Activated effector memory CD4-positive, alpha-beta T cell treated with Interleukin-2 at 50 U/mL for 16 hours (primary cell): ENCODE data around the gene IFT20.

Experiments
- DNase-seq: peaks from one replicate; pipeline ENCODE4 v3.0.0-alpha.2; 2020

Gene IFT20, protein sequence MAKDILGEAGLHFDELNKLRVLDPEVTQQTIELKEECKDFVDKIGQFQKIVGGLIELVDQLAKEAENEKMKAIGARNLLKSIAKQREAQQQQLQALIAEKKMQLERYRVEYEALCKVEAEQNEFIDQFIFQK

GRCh38 chr17:28335201-28335958 lies at the start of gene IFT20, which contains the start of gene TNFAIP1:
Gene IFT20 (minus strand): TSS chr17:28335472. CDS start chr17:28331985, 3,487 bp downstream.
Gene TNFAIP1 (plus strand): TSS chr17:28335761. CDS start chr17:28339522, 3,761 bp downstream.
- DNase-seq: peak; percentile 96

DNA sequence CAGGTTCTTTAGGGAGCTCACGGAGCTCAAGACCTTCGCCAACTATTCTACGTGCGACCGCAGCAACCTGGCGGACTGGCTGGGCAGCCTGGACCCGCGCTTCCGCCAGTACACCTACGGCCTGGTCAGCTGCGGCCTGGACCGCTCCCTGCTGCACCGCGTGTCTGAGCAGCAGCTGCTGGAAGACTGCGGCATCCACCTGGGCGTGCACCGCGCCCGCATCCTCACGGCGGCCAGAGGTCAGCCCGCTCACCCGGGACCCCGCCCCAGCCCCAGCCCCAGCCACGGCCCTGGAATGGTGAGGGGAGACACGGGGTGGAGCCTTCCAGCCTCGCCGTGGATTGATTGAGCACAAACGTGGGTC lies 49.7 kb upstream of the IFT20 start:
- no peak for DNase-seq

DNA sequence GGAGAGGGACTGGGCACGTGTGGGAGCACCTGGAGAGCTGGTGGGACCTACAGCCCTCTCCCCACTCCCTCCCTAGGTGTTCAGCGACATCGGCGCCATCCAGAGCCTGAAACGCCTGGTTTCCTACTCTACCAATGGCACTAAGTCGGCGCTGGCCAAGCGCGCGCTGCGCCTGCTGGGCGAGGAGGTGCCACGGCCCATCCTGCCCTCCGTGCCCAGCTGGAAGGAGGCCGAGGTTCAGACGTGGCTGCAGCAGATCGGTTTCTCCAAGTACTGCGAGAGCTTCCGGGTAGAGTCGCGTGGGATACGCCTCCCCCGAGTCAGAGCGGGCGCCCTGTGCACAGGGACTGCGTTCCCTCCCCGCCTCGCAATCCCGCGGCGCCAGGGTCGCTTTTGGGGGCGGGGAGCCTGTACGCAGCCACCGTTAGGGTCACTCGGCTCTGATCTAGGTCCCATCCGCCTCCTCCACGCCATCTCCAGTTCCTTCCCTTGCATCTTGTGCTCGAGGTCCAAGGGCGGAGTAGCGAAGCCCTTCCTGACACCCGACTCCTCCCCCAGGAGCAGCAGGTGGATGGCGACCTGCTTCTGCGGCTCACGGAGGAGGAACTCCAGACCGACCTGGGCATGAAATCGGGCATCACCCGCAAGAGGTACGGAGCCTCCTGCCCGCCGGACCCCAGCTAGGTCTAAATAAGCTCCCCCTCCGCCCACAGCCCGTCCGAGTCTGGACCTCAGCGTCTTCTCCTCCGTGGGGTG lies 49.2 kb upstream of the IFT20 start:
- peak; percentile 57 for DNase-seq

DNA sequence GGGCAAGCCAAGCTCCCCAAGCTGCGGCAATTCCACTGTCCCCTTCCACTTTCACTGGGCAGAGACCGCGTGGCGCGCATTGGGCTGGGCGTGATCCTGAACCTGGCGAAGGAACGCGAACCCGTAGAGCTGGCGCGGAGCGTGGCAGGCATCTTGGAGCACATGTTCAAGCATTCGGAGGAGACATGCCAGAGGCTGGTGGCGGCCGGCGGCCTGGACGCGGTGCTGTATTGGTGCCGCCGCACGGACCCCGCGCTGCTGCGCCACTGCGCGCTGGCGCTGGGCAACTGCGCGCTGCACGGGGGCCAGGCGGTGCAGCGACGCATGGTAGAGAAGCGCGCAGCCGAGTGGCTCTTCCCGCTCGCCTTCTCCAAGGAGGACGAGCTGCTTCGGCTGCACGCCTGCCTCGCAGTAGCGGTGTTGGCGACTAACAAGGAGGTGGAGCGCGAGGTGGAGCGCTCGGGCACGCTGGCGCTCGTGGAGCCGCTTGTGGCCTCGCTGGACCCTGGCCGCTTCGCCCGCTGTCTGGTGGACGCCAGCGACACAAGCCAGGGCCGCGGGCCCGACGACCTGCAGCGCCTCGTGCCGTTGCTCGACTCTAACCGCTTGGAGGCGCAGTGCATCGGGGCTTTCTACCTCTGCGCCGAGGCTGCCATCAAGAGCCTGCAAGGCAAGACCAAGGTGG lies 46.0 kb upstream of the IFT20 start:
- DNase-seq: no peak

DNA sequence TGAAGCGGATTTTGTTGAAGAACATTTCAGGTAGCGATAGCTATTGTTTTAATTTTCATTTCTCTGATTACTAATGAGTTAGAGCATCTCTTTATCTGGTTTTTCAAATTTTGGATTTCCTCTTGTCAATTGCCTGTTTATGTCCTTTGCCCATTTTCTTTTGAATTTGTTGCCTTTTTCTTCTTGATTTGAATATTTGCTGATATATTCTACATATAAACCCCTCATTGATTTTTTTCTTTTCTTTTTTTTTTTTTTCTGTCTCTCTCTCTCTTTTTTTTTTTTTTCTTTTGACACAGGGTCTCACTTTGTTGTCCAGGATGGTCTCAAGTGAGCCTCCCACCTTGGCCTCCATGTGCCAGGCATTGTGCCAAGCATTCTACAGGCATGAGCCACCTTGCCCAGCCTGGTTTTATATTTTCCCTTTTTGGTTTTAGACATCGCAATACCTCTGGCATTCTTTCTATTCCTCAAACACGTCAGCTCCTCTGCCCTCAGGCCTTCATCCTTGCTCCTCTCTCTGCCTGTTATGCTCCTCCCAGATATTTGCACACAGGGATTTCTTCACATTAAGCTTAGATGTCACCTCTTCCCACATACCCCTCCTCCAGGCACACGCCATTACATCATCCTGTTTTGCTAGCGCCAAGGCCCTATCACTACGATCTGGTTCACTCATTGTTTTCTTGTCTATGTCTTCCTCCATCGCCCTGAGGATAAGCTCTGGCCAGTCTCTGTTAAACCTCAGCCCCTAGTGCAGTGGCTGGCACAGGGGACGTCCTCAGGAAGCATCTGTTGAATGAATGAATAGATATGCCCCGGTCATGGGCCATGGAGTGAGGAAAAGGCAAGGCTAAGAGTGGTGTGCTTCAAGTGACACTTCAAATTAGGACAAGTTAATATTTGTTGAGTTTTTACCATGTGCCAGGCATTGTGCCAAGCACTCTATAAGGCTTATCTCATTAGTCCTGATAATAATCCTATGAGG lies 44.8 kb upstream of the IFT20 start:
- DNase-seq: no peak

GRCh38 chr17:28372945-28373274 lies 37.6 kb upstream of the IFT20 start:
- DNase-seq: no peak

GRCh38 chr17:28372203-28372944 lies 37.1 kb upstream of the IFT20 start:
- DNase-seq: no peak

- DNase-seq: peak; percentile 76
Measured at GRCh38 chr17:28371245-28372202, 36.3 kb upstream of the IFT20 start, which contains the start of gene SARM1. Gene SARM1 (plus strand): TSS chr17:28371694. CDS start chr17:28372033, 339 bp downstream.

DNA sequence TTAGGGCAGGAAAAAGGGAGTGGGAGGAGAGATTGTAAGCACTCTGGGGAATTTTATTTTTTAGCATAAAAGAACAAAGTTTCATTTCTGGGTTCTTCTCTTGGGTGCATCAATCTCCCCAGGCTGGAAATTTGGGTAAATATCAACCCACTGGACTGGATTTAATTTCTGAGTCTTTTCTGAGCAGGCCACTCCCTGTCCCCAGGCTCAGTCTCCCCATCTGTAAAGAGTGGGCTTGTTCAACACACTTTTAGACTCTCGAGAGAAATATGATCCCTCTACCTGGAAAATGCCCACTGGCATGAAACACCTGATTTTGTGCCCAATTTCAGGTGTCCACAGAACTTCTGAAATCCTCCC lies 35.5 kb upstream of the IFT20 start:
- no peak for DNase-seq

DNA sequence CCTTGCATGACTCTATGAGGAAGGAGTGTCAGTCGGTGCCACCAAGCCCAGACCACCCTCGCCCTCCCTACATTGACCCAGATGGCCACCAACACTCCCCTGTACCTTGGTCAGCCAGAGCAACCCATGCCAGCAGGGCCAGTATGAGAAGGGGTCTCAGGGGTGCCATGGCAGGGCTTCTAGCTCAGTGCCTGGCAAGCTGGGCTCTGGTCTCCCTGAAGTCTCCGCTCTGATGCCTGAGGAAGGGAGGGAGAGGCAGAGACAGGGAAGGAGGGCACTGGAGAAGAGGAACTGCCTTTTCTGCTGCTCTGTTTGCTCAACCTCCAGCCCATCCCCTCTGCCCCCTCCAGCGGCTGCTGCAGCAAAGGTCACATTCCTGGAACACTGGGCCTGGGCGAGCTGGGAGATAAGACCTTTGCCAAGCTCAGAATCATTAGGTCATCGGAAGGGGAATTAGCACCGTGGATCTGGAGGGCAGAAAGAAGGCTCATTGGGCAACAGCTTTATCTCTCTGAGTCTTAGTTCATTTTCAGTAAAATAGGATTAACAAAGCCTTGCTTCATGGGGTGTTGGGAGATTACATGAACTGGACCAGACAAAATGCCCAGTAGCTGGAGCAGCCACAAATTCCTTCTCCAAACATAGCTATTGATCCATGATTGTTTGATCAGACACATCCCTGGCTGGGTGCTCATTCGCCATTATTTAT lies 34.9 kb upstream of the IFT20 start, which contains the start of gene VTN:
TSS of gene VTN (minus strand) at position 273 of the 709 bp plus-strand sequence. CDS start at position 169, 104 bp downstream.
- no peak for DNase-seq

DNA sequence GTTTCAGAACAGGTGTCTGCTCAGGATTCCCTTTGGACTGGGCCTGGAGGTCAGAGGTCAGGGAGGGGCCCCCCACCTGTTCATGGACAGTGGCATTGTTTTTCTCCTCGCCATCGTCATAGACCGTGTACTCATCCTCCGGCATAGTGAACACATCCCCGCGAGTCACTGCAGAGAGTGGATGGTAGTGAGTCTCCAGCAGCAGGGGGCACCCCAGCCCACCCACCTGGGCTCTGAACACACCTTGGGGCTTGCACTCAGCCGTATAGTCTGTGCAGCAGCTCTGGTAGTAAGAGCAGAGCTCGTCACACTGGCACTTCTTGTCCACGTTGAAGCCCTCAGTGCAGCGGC lies 34.4 kb upstream of the IFT20 start:
- no peak for DNase-seq

GRCh38 chr17:28368915-28369683 lies 33.8 kb upstream of the IFT20 start:
- DNase-seq: no peak

DNA sequence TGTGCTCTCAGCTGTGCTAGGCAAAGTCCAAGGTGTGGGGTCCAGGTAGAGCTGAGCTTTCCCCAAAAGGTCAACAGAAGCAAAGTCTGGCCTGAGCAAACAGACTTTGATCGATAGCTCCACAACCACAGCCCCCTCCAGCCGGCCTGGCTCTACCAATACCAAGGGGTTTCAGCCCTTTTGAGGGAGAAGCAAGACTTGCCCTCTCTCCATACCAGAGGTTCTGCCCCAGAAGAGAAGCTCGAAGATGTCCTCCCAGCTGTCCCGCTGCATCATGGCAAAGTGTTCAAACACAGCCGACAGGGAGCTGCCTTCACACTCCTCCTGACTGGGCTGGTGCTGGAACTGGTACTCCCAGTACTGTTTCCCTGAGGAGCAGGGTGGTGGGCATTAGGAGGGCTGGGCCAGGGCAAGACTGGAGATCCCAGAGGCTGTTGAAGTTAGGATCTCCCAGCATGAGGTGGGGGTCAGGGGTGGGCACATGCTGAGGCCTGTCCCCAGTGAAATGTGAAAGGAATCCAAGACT lies 33.1 kb upstream of the IFT20 start:
- DNase-seq: no peak

DNA sequence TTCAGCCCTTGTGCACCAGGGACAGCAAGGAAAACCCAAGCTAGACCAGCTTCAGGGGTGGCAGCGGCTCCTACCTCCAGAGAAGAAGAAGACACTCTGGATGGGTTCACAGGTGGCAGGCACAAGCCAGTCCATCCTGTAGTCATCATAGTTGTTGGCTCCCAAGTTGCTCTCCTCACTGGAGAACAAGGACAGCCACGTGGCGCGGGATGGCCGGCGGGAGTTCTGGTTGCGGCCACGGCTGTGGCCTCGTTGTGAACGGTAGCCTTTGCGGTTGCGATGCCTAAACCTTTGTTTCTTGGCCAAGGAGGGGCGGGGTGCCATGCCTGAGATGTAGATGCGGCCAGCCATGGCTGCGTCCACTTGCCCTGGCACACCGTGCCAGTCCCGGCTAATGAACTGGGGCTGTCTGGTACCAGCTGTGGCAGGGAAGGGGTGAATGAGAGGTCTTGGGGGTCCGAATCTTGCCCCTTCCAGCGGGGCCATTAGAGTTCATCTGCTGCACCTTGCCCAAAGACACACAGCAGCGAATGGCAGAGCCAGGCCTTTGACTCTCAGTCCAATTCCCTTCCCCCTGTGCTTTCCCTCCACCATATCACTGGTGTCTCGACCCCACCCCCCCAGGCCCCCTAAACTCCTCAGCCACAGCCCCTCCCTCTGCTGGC lies 32.5 kb upstream of the IFT20 start:
- DNase-seq: no peak

DNA sequence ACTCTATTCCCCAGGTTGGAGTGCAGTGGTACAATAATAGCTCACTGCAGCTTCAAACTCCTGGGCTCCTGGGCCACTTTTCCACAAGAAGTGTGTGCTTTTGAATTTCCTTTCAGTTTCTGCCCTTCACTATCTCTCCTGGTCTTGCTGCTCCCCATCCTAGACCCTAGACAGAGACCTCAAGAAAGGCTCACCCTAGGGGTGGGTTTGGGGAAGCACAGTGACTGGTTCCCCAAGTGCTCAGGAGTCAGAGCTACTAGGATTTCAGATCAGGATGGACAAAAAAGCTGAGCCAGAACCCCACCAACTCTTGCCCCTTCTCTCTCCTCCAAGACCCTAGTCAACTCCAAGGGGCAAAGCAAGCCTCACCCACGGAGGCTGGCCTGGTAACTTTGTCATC lies 31.3 kb upstream of the IFT20 start:
- no peak for DNase-seq

GRCh38 chr17:28365487-28365886 lies 30.2 kb upstream of the IFT20 start:
- DNase-seq: no peak

- no peak for DNase-seq
Measured at GRCh38 chr17:28364665-28365363, 29.5 kb upstream of the IFT20 start, which contains the start of gene SEBOX. Gene SEBOX (minus strand): TSS chr17:28365199. CDS start chr17:28365151, 48 bp downstream.
